GM21619 (cell line): Measurements from ENCODE around the gene ALCAM.
"Not testable (repeated sequence)": the region's sequence is repeated elsewhere in the genome, so short reads cannot be mapped to it uniquely, and the experiment has no call there.

Experiments
- ATAC-seq: cut with Tn5 transposase; IDR thresholded peaks from one replicate; pipeline ENCODE4 v1.9.1; 2021; ENCODE audit not compliant: unreplicated experiment

The ALCAM gene

GRCh38 chr3:105387122-105387751 is 20.5 kb downstream of the ALCAM start:
- ATAC-seq, result no peak

GRCh38 chr3:105388176-105388575 is 21.5 kb downstream of the ALCAM start:
- ATAC-seq, result no peak

- ATAC-seq, result not testable (repeated sequence)
Measured at GRCh38 chr3:105389759-105390158, 23.1 kb downstream of the ALCAM start.

- ATAC-seq, result not testable (repeated sequence)
Measured at GRCh38 chr3:105392598-105392997, 25.9 kb downstream of the ALCAM start.

- ATAC-seq, result no peak
Measured at GRCh38 chr3:105394177-105394576, 27.5 kb downstream of the ALCAM start.

- peak; percentile 51 for ATAC-seq
Measured at GRCh38 chr3:105397974-105398373, 31.3 kb downstream of the ALCAM start.

GRCh38 chr3:105398437-105398836 is 31.7 kb downstream of the ALCAM start:
- ATAC-seq, result no peak

- ATAC-seq, result no peak
Measured at GRCh38 chr3:105399062-105399461, 32.4 kb downstream of the ALCAM start.

GRCh38 chr3:105399611-105400010 is 32.9 kb downstream of the ALCAM start:
- ATAC-seq, result no peak

GRCh38 chr3:105401254-105401653 is 34.5 kb downstream of the ALCAM start:
- ATAC-seq, result no peak

- ATAC-seq, result no peak
Measured at GRCh38 chr3:105401691-105402149, 35.0 kb downstream of the ALCAM start.

GRCh38 chr3:105402287-105402801 is 35.6 kb downstream of the ALCAM start:
- ATAC-seq, result no peak

- not testable (repeated sequence) for ATAC-seq
Measured at GRCh38 chr3:105403034-105403433, 36.3 kb downstream of the ALCAM start.

GRCh38 chr3:105406268-105406667 is 39.6 kb downstream of the ALCAM start:
- ATAC-seq, result no peak

- ATAC-seq, result no peak
Measured at GRCh38 chr3:105409364-105409763, 42.7 kb downstream of the ALCAM start.

- no peak for ATAC-seq
Measured at GRCh38 chr3:105413343-105413887, 46.7 kb downstream of the ALCAM start.

GRCh38 chr3:105414841-105415240 is 48.1 kb downstream of the ALCAM start:
- ATAC-seq, result no peak

- ATAC-seq, result no peak
Measured at GRCh38 chr3:105415951-105416350, 49.2 kb downstream of the ALCAM start.

- no peak for ATAC-seq
Measured at GRCh38 chr3:105417525-105418289, 51.0 kb downstream of the ALCAM start.

- no peak for ATAC-seq
Measured at GRCh38 chr3:105422645-105423044, 55.9 kb downstream of the ALCAM start.

- ATAC-seq, result no peak
Measured at GRCh38 chr3:105423397-105423796, 56.7 kb downstream of the ALCAM start.
